UCSD-AML1 (cell line): Measurements from ENCODE around the gene SBK2.
"Not testable (repeated sequence)": the region's sequence is repeated elsewhere in the genome, so short reads cannot be mapped to it uniquely, and the experiment has no call there.

Source experiments
- DNase-seq: peaks from one replicate; lab custom pipeline; 2025; ENCODE audit not compliant: unreplicated experiment; lab: John Stamatoyannopoulos, UW

Gene SBK2

GRCh38 chr19:55535965-55536350 lies 975 bp downstream of the SBK2 start:
- DNase-seq, result no peak

GRCh38 chr19:55535173-55535964 lies 1.6 kb downstream of the SBK2 start:
- DNase-seq, result no peak

GRCh38 chr19:55534280-55534679 lies 2.7 kb downstream of the SBK2 start:
- not testable (repeated sequence) for DNase-seq

DNA sequence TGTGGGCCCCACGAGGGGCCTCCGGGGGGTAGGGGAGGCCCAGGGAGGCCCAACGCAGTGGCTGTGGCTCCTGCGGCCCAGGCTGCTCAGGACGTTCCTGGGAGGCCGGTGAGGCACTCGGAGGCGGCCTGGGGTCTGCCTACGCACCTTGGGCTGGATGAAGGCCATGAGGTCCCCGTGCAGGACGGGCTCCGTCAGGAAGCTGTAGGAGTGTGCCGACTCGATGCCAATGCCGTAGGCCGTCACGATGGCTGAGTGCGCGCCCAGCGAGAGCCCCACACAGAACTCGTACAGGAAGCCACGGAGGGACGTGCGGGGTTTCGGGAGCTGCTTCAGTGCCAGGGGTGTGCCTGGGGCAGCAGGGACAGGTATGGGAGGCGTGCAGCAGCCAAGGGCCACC lies 5.9 kb downstream of the SBK2 start:
- no peak for DNase-seq

DNA sequence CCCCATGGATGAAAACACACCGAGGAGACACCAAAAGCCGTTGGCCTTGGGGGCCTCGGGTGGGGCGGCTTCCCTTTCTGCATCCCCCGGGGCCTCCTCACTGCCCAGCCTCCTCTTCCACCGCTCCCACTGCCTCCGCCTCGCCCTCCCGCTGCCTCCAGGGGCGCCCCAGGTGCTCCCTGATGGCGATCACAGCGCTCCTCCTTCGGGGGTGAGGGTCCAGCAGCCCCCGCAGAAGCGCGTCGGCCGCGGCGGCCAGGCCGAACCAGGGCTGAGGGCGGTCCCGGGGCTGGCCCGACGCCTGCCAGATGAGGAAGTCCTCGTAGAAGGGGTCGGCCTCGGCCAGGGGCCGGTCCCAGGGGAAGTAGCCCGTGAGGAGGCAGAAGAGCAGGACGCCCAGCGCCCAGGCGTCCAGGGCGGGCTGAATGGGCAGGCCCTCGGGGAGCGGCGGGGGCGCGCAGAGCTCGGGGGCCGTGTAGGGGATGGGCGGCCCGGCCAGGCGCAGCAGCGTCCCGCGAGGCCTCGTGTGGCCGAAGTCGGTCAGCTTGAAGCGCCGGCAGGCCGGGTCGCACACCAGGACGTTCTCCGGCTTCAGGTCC lies 7.2 kb downstream of the SBK2 start:
- no peak for DNase-seq

GRCh38 chr19:55528030-55528803 lies 8.7 kb downstream of the SBK2 start:
- DNase-seq, result no peak

- no peak for DNase-seq
Observed at GRCh38 chr19:55527197-55528029, 9.5 kb downstream of the SBK2 start.

DNA sequence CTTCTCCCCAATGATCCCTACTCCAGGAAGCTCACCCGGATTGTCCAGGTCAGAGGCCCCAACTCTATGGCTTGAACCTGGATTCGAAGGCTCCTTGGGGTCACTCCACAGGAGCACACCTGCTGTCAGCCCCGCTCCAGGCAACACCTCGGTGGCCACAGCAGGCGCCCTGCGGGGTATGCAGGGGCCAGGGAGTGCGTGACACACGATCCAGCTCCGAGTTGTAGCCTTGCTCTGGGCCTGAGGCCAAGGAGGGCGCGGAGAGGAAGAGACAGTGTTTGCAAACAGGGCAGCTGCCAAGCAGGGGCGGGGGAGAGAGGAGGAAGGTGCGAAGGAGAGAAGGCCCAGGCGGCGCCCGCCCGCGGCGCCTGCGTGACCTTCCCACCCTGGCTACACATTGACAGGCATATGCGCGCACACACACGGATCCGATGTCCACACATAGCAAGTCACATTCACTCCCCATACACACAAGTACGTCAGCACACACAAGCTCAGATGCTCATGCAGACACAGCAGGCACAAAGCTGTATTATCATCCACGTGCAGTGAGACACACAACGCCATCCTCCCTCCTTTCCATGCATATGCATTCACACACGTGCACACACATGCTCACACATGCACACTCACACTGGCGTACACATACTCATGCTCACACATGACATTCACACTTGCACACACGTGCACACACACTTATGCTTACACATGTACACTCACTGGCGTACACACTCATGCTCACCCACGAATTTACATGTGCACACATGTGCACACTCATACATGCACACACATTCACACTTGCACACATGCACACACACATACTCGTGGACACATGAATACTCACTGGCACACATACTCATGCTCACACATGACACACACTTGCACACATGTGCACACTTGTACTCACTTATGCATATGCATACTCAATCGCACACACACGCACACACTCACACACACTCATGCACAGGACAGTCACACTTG lies 10.4 kb downstream of the SBK2 start:
- peak; percentile 41 for DNase-seq

- DNase-seq, result no peak
Observed at GRCh38 chr19:55525289-55526101, 11.4 kb downstream of the SBK2 start.

DNA sequence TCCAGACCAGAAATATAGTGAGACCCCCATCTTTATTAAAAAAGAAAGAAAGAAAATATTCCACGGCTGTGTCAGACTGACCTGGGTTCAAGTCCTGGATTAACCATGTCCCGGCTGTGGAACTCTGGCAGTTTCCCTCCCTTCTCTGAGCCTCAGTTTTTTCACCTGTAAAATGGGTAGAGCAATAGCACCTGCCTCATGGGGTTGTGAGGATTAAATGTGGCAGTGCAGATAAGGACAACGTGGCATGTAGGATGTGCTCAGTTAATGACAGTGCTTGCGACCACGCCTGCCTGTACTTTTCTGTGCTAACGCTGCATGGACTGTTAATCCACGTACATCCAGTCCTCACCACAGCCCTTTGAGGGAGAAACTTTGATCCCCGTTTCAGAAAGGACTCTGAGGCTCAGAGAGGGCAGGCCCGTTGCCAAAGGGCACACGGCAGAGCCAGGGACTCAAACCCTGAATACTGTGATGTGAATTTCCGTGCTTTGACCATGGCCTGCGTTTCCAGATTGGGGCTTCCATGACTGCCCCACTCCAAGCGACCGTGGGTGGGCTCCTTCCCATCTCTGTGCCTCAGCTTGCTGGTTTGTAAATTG lies 16.1 kb downstream of the SBK2 start:
- no peak for DNase-seq

- no peak for DNase-seq
Observed at GRCh38 chr19:55519451-55520311, 17.3 kb downstream of the SBK2 start.

GRCh38 chr19:55516878-55517620 lies 19.9 kb downstream of the SBK2 start:
- peak; percentile 91 for DNase-seq

DNA sequence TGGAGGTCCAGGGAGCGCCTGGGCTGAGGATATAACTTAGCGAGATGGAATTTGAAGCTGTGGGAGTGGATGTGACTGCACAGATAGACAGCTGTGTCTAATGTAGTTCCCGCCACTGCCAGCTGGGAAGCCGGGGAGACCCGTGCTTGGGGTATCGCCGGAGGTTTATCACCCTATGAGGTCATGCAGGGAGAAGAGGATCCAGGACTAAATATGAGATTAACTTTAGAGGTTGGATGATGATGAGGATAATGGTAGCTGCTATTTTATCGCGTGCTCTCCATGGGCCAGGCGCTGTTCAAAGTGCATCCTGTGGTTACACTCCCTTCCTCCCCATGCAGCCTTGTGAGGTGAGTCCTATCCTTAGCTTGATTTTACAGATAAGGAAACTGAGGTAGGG lies 28.8 kb downstream of the SBK2 start:
- DNase-seq, result no peak

DNA sequence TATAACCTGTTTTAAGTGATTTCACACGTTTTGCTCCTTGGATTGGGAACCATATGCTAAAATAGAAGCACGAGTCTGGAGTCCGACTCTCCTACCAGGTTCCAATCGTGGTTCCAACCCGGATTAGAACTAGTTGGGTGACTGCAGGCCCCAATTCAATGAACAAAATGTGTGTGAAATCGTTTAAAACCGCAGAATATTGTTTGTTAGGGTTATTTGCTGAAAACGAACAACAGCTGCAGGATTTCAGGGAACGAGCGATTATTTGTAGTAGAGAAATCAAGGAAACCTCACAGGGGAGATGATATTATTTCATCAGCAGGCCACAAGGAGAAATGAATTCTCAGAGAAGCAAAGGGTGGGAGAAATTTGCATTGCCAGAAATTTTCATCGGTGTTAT lies 32.0 kb downstream of the SBK2 start:
- no peak for DNase-seq

DNA sequence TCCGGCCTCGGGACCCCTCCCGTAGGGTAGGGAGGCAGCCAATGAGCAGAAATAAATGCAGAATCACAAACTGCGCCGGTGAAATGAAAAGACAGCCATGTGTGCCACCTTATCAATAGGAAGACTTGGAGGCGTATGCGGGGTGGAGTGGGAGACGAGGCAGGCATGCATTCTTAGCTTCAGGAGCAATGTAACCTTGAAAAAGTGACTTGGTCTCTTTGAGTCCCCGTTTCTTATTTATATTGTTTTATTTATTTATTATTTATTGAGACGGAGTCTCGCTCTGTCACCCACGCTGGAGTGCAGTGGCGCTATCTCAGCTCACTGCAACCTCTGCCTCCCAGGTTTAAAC lies 32.7 kb downstream of the SBK2 start:
- DNase-seq, result no peak

- peak; percentile 94 for DNase-seq
Observed at GRCh38 chr19:55503502-55504251, 33.3 kb downstream of the SBK2 start.

DNA sequence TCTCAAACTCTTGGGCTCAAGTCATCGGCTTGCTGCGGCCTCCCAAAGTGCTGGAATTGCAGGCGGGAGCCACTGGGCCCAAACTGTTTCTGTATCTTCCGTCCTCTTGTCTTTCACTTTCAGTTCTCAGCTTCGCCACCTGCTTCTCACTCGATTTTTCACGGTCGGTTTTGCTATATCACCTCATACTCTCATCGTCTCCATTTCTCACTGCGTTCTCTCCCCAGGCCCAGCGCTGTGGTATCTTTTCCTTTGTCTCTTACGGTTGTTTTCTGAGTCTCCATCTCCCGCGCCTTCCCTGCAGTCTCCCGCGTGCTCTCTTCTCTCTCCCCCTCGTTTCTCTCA lies 33.8 kb downstream of the SBK2 start:
- no peak for DNase-seq
